ENCODE data around the gene MRPL38. TPM values are rescaled to one million over a fixed set of nuclear protein-coding genes. Genes with fewer than 3 reads are reported as not detected.

MRPL38 gene
- total RNA-seq, 1 donor from 2014 or later = 31.9 TPM

- no peaks in the 10 kb centered on the region for H3K9me3 ChIP-seq
- no peaks in the 10 kb centered on the region for H3K27me3 ChIP-seq
- intact Hi-C loops (cut with DNase I) = no loop called here
- TF ChIP-seq CTCF (IDR thresholded peaks at IDR 0.05) = no peak
- H3K36me3 ChIP-seq = peaks cover 13% of the 10 kb centered on the region in 2 donors
- DNase-seq (ENCODE audit: low spot score in 2 of 2) = no peak
- H3K27ac ChIP-seq = no peak overlapping the region
- H3K4me3 ChIP-seq = no peak overlapping the region
- no peaks in the 10 kb centered on the region for H3K4me1 ChIP-seq
Observed at GRCh38 chr17:75917917-75918445, 13.3 kb upstream of the MRPL38 start.

GRCh38 chr17:75917141-75917916 is 12.6 kb upstream of the MRPL38 start:
- TF ChIP-seq CTCF (IDR thresholded peaks at IDR 0.05) = no peak
- no peaks in the 10 kb centered on the region for H3K27me3 ChIP-seq
- peaks cover 8 to 12% of the 10 kb centered on the region in 2 donors for H3K36me3 ChIP-seq
- H3K4me1 ChIP-seq = no peaks in the 10 kb centered on the region
- no peaks in the 10 kb centered on the region for H3K9me3 ChIP-seq
- no peak overlapping the region for H3K4me3 ChIP-seq
- intact Hi-C loops (cut with DNase I) = no loop called here
- H3K27ac ChIP-seq = no peak overlapping the region
- no peak for DNase-seq (ENCODE audit: low spot score in 2 of 2)

GRCh38 chr17:75915268-75915667 is 10.6 kb upstream of the MRPL38 start:
- H3K4me1 ChIP-seq = no peaks in the 10 kb centered on the region
- H3K4me3 ChIP-seq = no peak overlapping the region
- H3K36me3 ChIP-seq = peaks cover 8 to 18% of the 10 kb centered on the region in 2 donors
- no peak overlapping the region for H3K27ac ChIP-seq
- no peak for TF ChIP-seq CTCF (IDR thresholded peaks at IDR 0.05)
- H3K27me3 ChIP-seq = no peaks in the 10 kb centered on the region
- DNase-seq (ENCODE audit: low spot score in 2 of 2) = no peak
- intact Hi-C loops (cut with DNase I) = no loop called here
- no peaks in the 10 kb centered on the region for H3K9me3 ChIP-seq

GRCh38 chr17:75914643-75915267 is 10.1 kb upstream of the MRPL38 start:
- Histone ChIP-seq H3K4me3 (no peak overlapping the region), H3K9me3 (no peaks in the 10 kb centered on the region), H3K27ac (no peak overlapping the region), H3K27me3 (no peaks in the 10 kb centered on the region), H3K4me1 (no peaks in the 10 kb centered on the region), H3K36me3 (peaks cover 8 to 18% of the 10 kb centered on the region in 2 donors)
- no peak for TF ChIP-seq CTCF (IDR thresholded peaks at IDR 0.05)
- no peak for DNase-seq (ENCODE audit: low spot score in 2 of 2)
- intact Hi-C loops (cut with DNase I) = no loop called here

- intact Hi-C loops (cut with DNase I) = no loop called here
- H3K4me1 ChIP-seq = no peaks in the 10 kb centered on the region
- no peaks in the 10 kb centered on the region for H3K9me3 ChIP-seq
- no peak overlapping the region for H3K27ac ChIP-seq
- TF ChIP-seq CTCF (IDR thresholded peaks at IDR 0.05) = no peak
- no peak overlapping the region for H3K4me3 ChIP-seq
- no peaks in the 10 kb centered on the region for H3K27me3 ChIP-seq
- no peak for DNase-seq (ENCODE audit: low spot score in 2 of 2)
- peaks cover 8 to 18% of the 10 kb centered on the region in 2 donors for H3K36me3 ChIP-seq
Observed at GRCh38 chr17:75913537-75914210, 9.0 kb upstream of the MRPL38 start.
